GM12878 (cell line): Measurements from ENCODE around the gene NEURL4. TPM values are rescaled to one million over a fixed set of nuclear protein-coding genes. Genes with fewer than 3 reads are reported as not detected.

Source experiments
- ATAC-seq: fragments of 200-7000 bp; cut with Tn5 transposase; 3 replicates; pipeline ENCODE4 v1.9.1; 2020; ENCODE audit warnings: mild to moderate bottlenecking, moderate library complexity
- BruUV-seq: library from RNA; stranded (reverse); fragments of 400-500 nt; replicated peaks from 2 replicates; lab custom pipeline; 2021; lab: Mats Ljungman, UMichigan
- CTCF ChIA-PET: fragments of 300-600 bp; sonication (Branson Sonifier 250); formaldehyde crosslinking; extraction: SDS; loops from one replicate; lab custom pipeline; 2021; ENCODE audit warnings: inconsistent platforms; lab: Yijun Ruan, JAX
- POLR2A ChIA-PET: fragments of 350-600 bp; formaldehyde crosslinking; extraction: SDS; loops from one replicate; lab custom pipeline; 2021; ENCODE audit warnings: inconsistent platforms; lab: Charles Lee
- RAD21 ChIA-PET: fragments of 300-600 bp; sonication (Branson Sonifier 250); formaldehyde crosslinking; loops from one replicate; lab custom pipeline; 2023; ENCODE audit warnings: antibody characterized with exemption; ENCODE audit not compliant: unreplicated experiment; lab: Charles Lee
- SMC1A ChIA-PET: fragments of 300-600 bp; sonication (Branson Sonifier 250); formaldehyde crosslinking; loops from one replicate; lab custom pipeline; 2023; ENCODE audit not compliant: unreplicated experiment, uncharacterized antibody; lab: Charles Lee
- DNase-seq: peaks from one replicate; pipeline ENCODE4 v3.0.0-alpha.2; 2011; ENCODE audit warnings: low read depth, low spot score
- FAIRE-seq: peaks from 3 replicates; lab custom pipeline; 2011; peaks lifted over from hg19 to GRCh38; lab: Jason Lieb, UNC
- H2AFZ ChIP-seq: 2 replicates; pipeline ENCODE4 v1.6.0; 2011; ENCODE audit warnings: low read depth, low read length, control low read depth; ENCODE audit not compliant: control insufficient read depth
- H3K27ac ChIP-seq: 2 replicates; pipeline ENCODE4 v1.5.1; 2011; ENCODE audit warnings: control low read depth; ENCODE audit not compliant: control insufficient read depth, insufficient read depth
- H3K27me3 ChIP-seq, 2 experiments: replicated peaks in 1 of 2; 2 replicates each; pipeline versions ENCODE4 v1.6.0 to v1.6.1; 2011; ENCODE audit warnings: low read length in 1 of 2; ENCODE audit not compliant: control insufficient read depth in 2 of 2, insufficient read depth in 2 of 2
- H3K36me3 ChIP-seq, 2 experiments: 2 replicates each; pipeline ENCODE4 v1.5.1; 2011; ENCODE audit warnings: low read length in 1 of 2; ENCODE audit not compliant: control insufficient read depth in 2 of 2, insufficient read depth in 2 of 2
- H3K4me1 ChIP-seq: 2 replicates; pipeline ENCODE4 v1.6.1; 2011; ENCODE audit warnings: mild to moderate bottlenecking, low read length, moderate library complexity, mixed read lengths; ENCODE audit not compliant: control insufficient read depth, insufficient read depth
- H3K4me2 ChIP-seq: 2 replicates; pipeline ENCODE4 v1.6.0; 2011; ENCODE audit warnings: control low read depth; ENCODE audit not compliant: control insufficient read depth, insufficient read depth
- H3K4me3 ChIP-seq: fragments of 200-600 bp; sonication (generic); 2 replicates; pipeline ENCODE4 v1.5.1; 2016
- H3K79me2 ChIP-seq: 2 replicates; pipeline ENCODE4 v1.6.0; 2011; ENCODE audit warnings: low read length; ENCODE audit not compliant: control insufficient read depth, insufficient read depth
- H3K9ac ChIP-seq: 2 replicates; pipeline ENCODE4 v1.8.0; 2011; ENCODE audit warnings: low read length, control low read depth, mixed read lengths; ENCODE audit not compliant: control insufficient read depth, insufficient read depth
- H3K9me3 ChIP-seq: replicated peaks from 3 replicates; pipeline ENCODE4 v1.5.1; 2011; ENCODE audit warnings: mild to moderate bottlenecking, low read length; ENCODE audit not compliant: control insufficient read depth, insufficient read depth
- H4K20me1 ChIP-seq: 2 replicates; pipeline ENCODE4 v1.6.0; 2011; ENCODE audit not compliant: control insufficient read depth, insufficient read depth
- CREB1 ChIP-seq: IDR thresholded peaks from 2 replicates; pipeline ENCODE4 v1.6.1; 2012; ENCODE audit warnings: low read depth, mild to moderate bottlenecking, inconsistent platforms
- POLR2A ChIP-seq: IDR thresholded peaks from 2 replicates; pipeline ENCODE4 v1.6.1; 2011; ENCODE audit warnings: low read depth, mild to moderate bottlenecking, low read length
- SMARCA5 ChIP-seq: fragments of 450-650 bp; IDR thresholded peaks from 2 replicates; pipeline ENCODE4 v1.6.1; 2017; ENCODE audit warnings: mild to moderate bottlenecking
- TBL1XR1 ChIP-seq: IDR thresholded peaks from 2 replicates; pipeline ENCODE4 v1.6.1; 2012; ENCODE audit warnings: low read depth, low read length, improper control_type of control experiment
- WGBS: methylation state at CpG from one replicate; pipeline ENCODE4 v1.1.6; 2016; ENCODE audit warnings: low lambda C conversion rate; ENCODE audit not compliant: insufficient replicate concordance, insufficient coverage; ENCODE audit errors: missing lambda C conversion rate; 5-methylcytosine and 5-hydroxymethylcytosine counted together
- in situ Hi-C: fragments of 300-500 bp; cut with MboI; formaldehyde crosslinking; loops from 9 replicates; pipeline ENCODE4 v1.14.3; 2018; ENCODE audit warnings: mixed read lengths
- intact Hi-C: fragments of 100-400 bp; cut with micrococcal nuclease; formaldehyde crosslinking; loops from one replicate; pipeline ENCODE4 v1.14.2; 2022; ENCODE audit not compliant: unreplicated experiment
- polyA plus RNA-seq, 11 experiments: library from polyadenylated mRNA; depleted of rRNA in 4 of 11; unstranded in 6 of 11; stranded (reverse) in 5 of 11; fragments of >200 nt; fragmentation: Nextera tagmentation in 4 of 11; fragmentation: Illumina TruSeq in 1 of 11; extraction: Ambion mirVana in 4 of 11; extraction: Trizol in 1 of 11; gene quantifications; 1 replicate in 1 of 11; 2 replicates in 10 of 11; pipeline versions ENCODE4 v1.2.1 to v1.2.3, GENCODE V29; 2011 to 2016; ENCODE audit warnings: inconsistent platforms in 2 of 11, missing spikeins in 2 of 11, low read depth in 1 of 11
- total RNA-seq, 4 experiments: library from RNA; depleted of rRNA in 3 of 4; stranded (reverse); fragments of >200 nt in 3 of 4; fragmentation: Illumina TruSeq in 1 of 4; extraction: Trizol in 1 of 4; gene quantifications; 2 replicates each; pipeline versions ENCODE4 v1.2.1 to v1.2.3, GENCODE V29; 2013 to 2021
- TF ChIP-seq, protein P1 (sequence below): fragments of 450-650 bp; IDR thresholded peaks from 2 replicates; pipeline ENCODE4 v1.6.1; 2017; ENCODE audit warnings: mild to moderate bottlenecking, moderate library complexity

NEURL4 gene
- total and polyA plus RNA-seq, 10 of the 15 experiments (the other 5 are each of a cell fraction or from before 2014, with no cell fraction given), result 0.03 to 41.9 (median 10.0) TPM

GRCh38 chr17:7346761-7347614 lies 17.9 kb upstream of the NEURL4 start:
- no peak overlapping the region for H2AFZ ChIP-seq
- peaks cover 17 to 29% of the 10 kb centered on the region in 2 experiments for H3K36me3 ChIP-seq
- H3K9me3 ChIP-seq, result no peaks in the 10 kb centered on the region
- RAD21 ChIA-PET, result interaction anchor here (1.0 kb wide), 2 partner anchors 16 to 22 kb away, joined by 3 to 4 read pairs; no protein-coding TSS in a partner anchor
- H3K4me2 ChIP-seq, result no peak overlapping the region
- CTCF ChIA-PET, result interaction anchor here (0.9 to 6.7 kb wide), 4 partner anchors 11 to 67 kb away, joined by 3 to 49 read pairs (median 10); partner anchors contain the start of genes ACAP1 and NEURL4
- H4K20me1 ChIP-seq, result no peaks in the 10 kb centered on the region
- H3K27ac ChIP-seq, result no peak overlapping the region
- POLR2A ChIA-PET, result interaction anchor here (5.2 kb wide), 1 partner anchor 11 kb away, joined by 52 read pairs; the partner anchor contains the start of gene ACAP1
- H3K79me2 ChIP-seq, result no peaks in the 10 kb centered on the region; the same call in 1 of the 2 replicates
- H3K9ac ChIP-seq, result no peak overlapping the region
- TF ChIP-seq, protein P1, sequence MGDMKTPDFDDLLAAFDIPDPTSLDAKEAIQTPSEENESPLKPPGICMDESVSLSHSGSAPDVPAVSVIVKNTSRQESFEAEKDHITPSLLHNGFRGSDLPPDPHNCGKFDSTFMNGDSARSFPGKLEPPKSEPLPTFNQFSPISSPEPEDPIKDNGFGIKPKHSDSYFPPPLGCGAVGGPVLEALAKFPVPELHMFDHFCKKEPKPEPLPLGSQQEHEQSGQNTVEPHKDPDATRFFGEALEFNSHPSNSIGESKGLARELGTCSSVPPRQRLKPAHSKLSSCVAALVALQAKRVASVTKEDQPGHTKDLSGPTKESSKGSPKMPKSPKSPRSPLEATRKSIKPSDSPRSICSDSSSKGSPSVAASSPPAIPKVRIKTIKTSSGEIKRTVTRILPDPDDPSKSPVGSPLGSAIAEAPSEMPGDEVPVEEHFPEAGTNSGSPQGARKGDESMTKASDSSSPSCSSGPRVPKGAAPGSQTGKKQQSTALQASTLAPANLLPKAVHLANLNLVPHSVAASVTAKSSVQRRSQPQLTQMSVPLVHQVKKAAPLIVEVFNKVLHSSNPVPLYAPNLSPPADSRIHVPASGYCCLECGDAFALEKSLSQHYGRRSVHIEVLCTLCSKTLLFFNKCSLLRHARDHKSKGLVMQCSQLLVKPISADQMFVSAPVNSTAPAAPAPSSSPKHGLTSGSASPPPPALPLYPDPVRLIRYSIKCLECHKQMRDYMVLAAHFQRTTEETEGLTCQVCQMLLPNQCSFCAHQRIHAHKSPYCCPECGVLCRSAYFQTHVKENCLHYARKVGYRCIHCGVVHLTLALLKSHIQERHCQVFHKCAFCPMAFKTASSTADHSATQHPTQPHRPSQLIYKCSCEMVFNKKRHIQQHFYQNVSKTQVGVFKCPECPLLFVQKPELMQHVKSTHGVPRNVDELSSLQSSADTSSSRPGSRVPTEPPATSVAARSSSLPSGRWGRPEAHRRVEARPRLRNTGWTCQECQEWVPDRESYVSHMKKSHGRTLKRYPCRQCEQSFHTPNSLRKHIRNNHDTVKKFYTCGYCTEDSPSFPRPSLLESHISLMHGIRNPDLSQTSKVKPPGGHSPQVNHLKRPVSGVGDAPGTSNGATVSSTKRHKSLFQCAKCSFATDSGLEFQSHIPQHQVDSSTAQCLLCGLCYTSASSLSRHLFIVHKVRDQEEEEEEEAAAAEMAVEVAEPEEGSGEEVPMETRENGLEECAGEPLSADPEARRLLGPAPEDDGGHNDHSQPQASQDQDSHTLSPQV, result no peak
- peak; percentile 11; the same call in 1 of the 2 replicates for TF ChIP-seq POLR2A
- TF ChIP-seq SMARCA5, result no peak
- TF ChIP-seq CREB1, result no peak
- no peak for TF ChIP-seq TBL1XR1
- TF ChIP-seq, all 136 proteins: peak for 1
- H3K27me3 ChIP-seq, result no peaks in the 10 kb centered on the region
- intact Hi-C loops, result no loop called here
- no peak for ATAC-seq
- WGBS, result 96% methylated on average over 18 of the region's 18 CpGs
- in situ Hi-C loops, result no loop called here
- SMC1A ChIA-PET, result interaction anchor here (0.7 to 4.8 kb wide), 4 partner anchors 9 to 50 kb away, joined by 3 to 33 read pairs (median 7); partner anchors contain the start of genes ACAP1 and NEURL4
- H3K4me1 ChIP-seq, result peaks cover 4% of the 10 kb centered on the region; the same call in 1 of the 2 replicates
- no TSS peak for BruUV-seq
- no peak for DNase-seq
- H3K4me3 ChIP-seq, result no peak overlapping the region
- no peak for FAIRE-seq
